CD4-positive, alpha-beta T cell (primary cell): ENCODE results near the gene FBXW2. TPM values are rescaled to one million over a fixed set of nuclear protein-coding genes. Genes with fewer than 3 reads are reported as not detected.

Experiments used
- ATAC-seq: fragments of 200-7000 bp; cut with Tn5 transposase; one replicate; pipeline ENCODE4 v1.10.0; 2022; ENCODE audit warnings: mild to moderate bottlenecking; ENCODE audit not compliant: poor library complexity
- CTCF ChIA-PET: fragments of 350-600 bp; sonication (Branson Sonifier 250); formaldehyde crosslinking; loops from one replicate; lab custom pipeline; 2021; ENCODE audit warnings: antibody characterized with exemption, inconsistent platforms; lab: Charles Lee
- POLR2A ChIA-PET: fragments of 350-600 bp; sonication (Branson Sonifier 250); formaldehyde crosslinking; loops from one replicate; lab custom pipeline; 2021; ENCODE audit warnings: antibody characterized with exemption, inconsistent platforms; lab: Charles Lee
- DNase-seq, 14 experiments: peaks; one replicate each; pipeline ENCODE4 v3.0.0-alpha.2; 2013 to 2020; ENCODE audit warnings: mixed read lengths in 2 of 14
- H3K27ac ChIP-seq, 2 donors: one replicate each; pipeline versions ENCODE4 v1.5.1 to v1.7.0; 2013; ENCODE audit warnings: low read length in 2 of 2, low read depth in 1 of 2, mild to moderate bottlenecking in 1 of 2
- H3K27me3 ChIP-seq, 2 experiments: 1 replicate in 1 of 2; 2 replicates in 1 of 2; pipeline versions ENCODE4 v1.6.1 to v1.7.0; 2013; ENCODE audit warnings: low read length in 2 of 2, control low read depth in 1 of 2, mild to moderate bottlenecking in 1 of 2, moderate library complexity in 1 of 2; ENCODE audit not compliant: insufficient read depth in 2 of 2, control insufficient read depth in 1 of 2
- H3K36me3 ChIP-seq: one replicate; pipeline ENCODE4 v1.6.1; 2013; ENCODE audit warnings: low read length, control low read depth; ENCODE audit not compliant: insufficient read depth
- H3K4me1 ChIP-seq: one replicate; pipeline ENCODE4 v1.6.1; 2013; ENCODE audit warnings: low read length, control low read depth; ENCODE audit not compliant: insufficient read depth
- H3K4me3 ChIP-seq: one replicate; pipeline ENCODE4 v1.5.1; 2013; ENCODE audit warnings: mild to moderate bottlenecking, low read length, moderate library complexity
- H3K9me3 ChIP-seq, 2 experiments: 1 replicate in 1 of 2; 2 replicates in 1 of 2; pipeline versions ENCODE4 v1.6.1 to v1.7.0; 2013; ENCODE audit warnings: low read length in 2 of 2, mild to moderate bottlenecking in 2 of 2, control low read depth in 1 of 2, moderate library complexity in 1 of 2; ENCODE audit not compliant: control insufficient read depth in 1 of 2, insufficient read depth in 1 of 2
- H3K27ac Mint-ChIP-seq: one replicate; pipeline ENCODE4 v1.8.0; 2020; ENCODE audit warnings: mixed read lengths
- H3K27me3 Mint-ChIP-seq: one replicate; pipeline ENCODE4 v1.8.0; 2021; ENCODE audit warnings: mixed read lengths
- H3K36me3 Mint-ChIP-seq: one replicate; pipeline ENCODE4 v1.8.0; 2021; ENCODE audit warnings: low read depth, mixed read lengths
- H3K4me1 Mint-ChIP-seq: one replicate; pipeline ENCODE4 v1.8.0; 2021; ENCODE audit warnings: low read depth, mixed read lengths
- H3K4me3 Mint-ChIP-seq: one replicate; pipeline ENCODE4 v1.8.0; 2020; ENCODE audit warnings: mild to moderate bottlenecking, mixed read lengths
- H3K9me3 Mint-ChIP-seq: one replicate; pipeline ENCODE4 v1.8.0; 2020; ENCODE audit warnings: mixed read lengths
- CTCF ChIP-seq: fragments of 200-600 bp; IDR thresholded peaks from one replicate; pipeline ENCODE4 v1.8.0; 2022; ENCODE audit warnings: antibody characterized with exemption, mild to moderate bottlenecking
- intact Hi-C, 2 experiments: fragments of 100-400 bp; cut with DNase I in 1 of 2; cut with micrococcal nuclease in 1 of 2; formaldehyde crosslinking; loops; one replicate each; pipeline versions ENCODE4 v1.15.1 to v1.9.0; 2023 to 2025; cut with DNase I, micrococcal nuclease
- total RNA-seq, 174 experiments: library from RNA in 2 of 174; stranded (reverse) in 2 of 174; gene quantifications; one replicate each; pipeline ENCODE4 v1.2.3 and lab custom pipeline; 2021 to 2026

The FBXW2 gene
- total RNA-seq, 2 experiments from 2014 or later: 58.7 to 64.7 TPM

- no peak overlapping the region for H3K27ac ChIP-seq
- H3K9me3 ChIP-seq: no peaks in the 10 kb centered on the region
- no peak overlapping the region for H3K4me3 Mint-ChIP-seq
- no peaks in the 10 kb centered on the region for H3K27me3 Mint-ChIP-seq
- H3K9me3 Mint-ChIP-seq: no peaks in the 10 kb centered on the region
- ChIA-PET CTCF (no interaction called here), POLR2A (interaction anchor here (1.5 kb wide), 1 partner anchor 132 kb away, joined by 3 read pairs; no protein-coding TSS in a partner anchor)
- ATAC-seq (no peak), DNase-seq (no peak)
- no peaks in the 10 kb centered on the region for H3K4me1 ChIP-seq
- TF ChIP-seq CTCF: no peak
- H3K36me3 ChIP-seq: peaks cover 32% of the 10 kb centered on the region
- H3K36me3 Mint-ChIP-seq: peaks cover 37% of the 10 kb centered on the region
- peak overlapping the region; percentile 10 for H3K27ac Mint-ChIP-seq
- intact Hi-C loops: loop anchor here (5.0 to 10.0 kb wide), 4 partner anchors 219 to 1234 kb away; partner anchors contain the start of gene STOM (in 1 of the 2)
- H3K4me3 ChIP-seq: no peak overlapping the region
- no peaks in the 10 kb centered on the region for H3K27me3 ChIP-seq
- H3K4me1 Mint-ChIP-seq: peaks cover 18% of the 10 kb centered on the region
Observed at GRCh38 chr9:120758544-120758943, 34.7 kb downstream of the FBXW2 start.

- peaks cover 20% of the 10 kb centered on the region for H3K36me3 ChIP-seq
- ATAC-seq (no peak), DNase-seq (no peak)
- no peak for TF ChIP-seq CTCF
- H3K27me3 ChIP-seq: no peaks in the 10 kb centered on the region
- H3K27ac ChIP-seq: peak overlapping the region in 1 of 2 donors; percentile 9
- Mint-ChIP-seq H3K4me3 (no peak overlapping the region), H3K27me3 (no peaks in the 10 kb centered on the region), H3K27ac (peak overlapping the region; percentile 10), H3K9me3 (no peaks in the 10 kb centered on the region), H3K4me1 (peaks cover 18% of the 10 kb centered on the region), H3K36me3 (peaks cover 24% of the 10 kb centered on the region)
- intact Hi-C loops: loop anchor here (2.0 to 10.0 kb wide), 6 partner anchors 180 to 1235 kb away; partner anchors contain the start of gene STOM (in 1 of the 2)
- H3K9me3 ChIP-seq: no peaks in the 10 kb centered on the region
- POLR2A ChIA-PET: interaction anchor here (0.6 to 2.6 kb wide), 5 partner anchors 10 to 303 kb away, joined by 3 to 20 read pairs (median 3); partner anchors contain the start of gene FBXW2
- no peaks in the 10 kb centered on the region for H3K4me1 ChIP-seq
- H3K4me3 ChIP-seq: no peak overlapping the region
- CTCF ChIA-PET: interaction anchor here (0.7 to 2.9 kb wide), 3 partner anchors 16 to 299 kb away, joined by 4 to 8 read pairs (median 5); no protein-coding TSS in a partner anchor
Observed at GRCh38 chr9:120757026-120757913, 35.9 kb downstream of the FBXW2 start.

GRCh38 chr9:120756531-120756930 is 36.7 kb downstream of the FBXW2 start:
- TF ChIP-seq CTCF: no peak
- H3K36me3 Mint-ChIP-seq: peaks cover 20% of the 10 kb centered on the region
- DNase-seq (no peak), ATAC-seq (no peak)
- no peaks in the 10 kb centered on the region for H3K27me3 Mint-ChIP-seq
- H3K4me1 Mint-ChIP-seq: peaks cover 18% of the 10 kb centered on the region
- ChIA-PET CTCF (interaction anchor here (0.7 to 2.9 kb wide), 10 partner anchors 17 to 564 kb away, joined by 3 to 10 read pairs (median 4); partner anchors contain the start of gene FBXW2), POLR2A (interaction anchor here (2.6 kb wide), 1 partner anchor 303 kb away, joined by 20 read pairs; no protein-coding TSS in a partner anchor)
- H3K9me3 Mint-ChIP-seq: no peaks in the 10 kb centered on the region
- Histone ChIP-seq H3K9me3 (no peaks in the 10 kb centered on the region), H3K36me3 (peaks cover 16% of the 10 kb centered on the region), H3K27ac (no peak overlapping the region), H3K27me3 (no peaks in the 10 kb centered on the region), H3K4me3 (no peak overlapping the region), H3K4me1 (no peaks in the 10 kb centered on the region)
- H3K4me3 Mint-ChIP-seq: no peak overlapping the region
- intact Hi-C loops: loop anchor here (1.0 to 10.0 kb wide), 11 partner anchors 180 to 1236 kb away; partner anchors contain the start of gene STOM (in 1 of the 2)
- peak overlapping the region; percentile 57 for H3K27ac Mint-ChIP-seq
